SU-DHL-6 (cell line): ENCODE data around the gene KRIT1.

Experiments
- H2AFZ ChIP-seq: fragments of 200-600 bp; sonication (generic); 2 replicates; pipeline ENCODE4 v1.6.1; 2014; ENCODE audit warnings: low read depth, mild to moderate bottlenecking, moderate library complexity, mixed read lengths, antibody characterized with exemption, low read length; ENCODE audit not compliant: severe bottlenecking
- H3F3A ChIP-seq: fragments of 200-600 bp; shearing (Covaris generic); 2 replicates; pipeline ENCODE4 v1.6.0; 2016; ENCODE audit warnings: antibody characterized with exemption, mild to moderate bottlenecking; ENCODE audit not compliant: insufficient read depth
- H3K27ac ChIP-seq: fragments of 200-600 bp; sonication (generic); 2 replicates; pipeline ENCODE4 v1.5.1; 2016; ENCODE audit warnings: low read depth, mild to moderate bottlenecking, low read length, moderate library complexity, mixed read lengths
- H3K27me3 ChIP-seq: fragments of 200-600 bp; sonication (generic), shearing (Covaris generic); 2 replicates; pipeline ENCODE4 v1.6.0; 2014; ENCODE audit warnings: mild to moderate bottlenecking, low read length
- H3K36me3 ChIP-seq: fragments of 200-600 bp; sonication (generic); 2 replicates; pipeline ENCODE4 v1.6.1; 2014; ENCODE audit warnings: mild to moderate bottlenecking, low read length, mixed read lengths
- H3K4me2 ChIP-seq: fragments of 300-600, 200-600 bp; shearing (Covaris generic), sonication (generic); 2 replicates; pipeline ENCODE4 v1.6.0; 2014; ENCODE audit warnings: low read length, low read depth, mild to moderate bottlenecking; ENCODE audit not compliant: poor library complexity, severe bottlenecking
- H3K4me3 ChIP-seq: fragments of 200-600 bp; sonication (generic); 2 replicates; pipeline ENCODE4 v1.5.1; 2014; ENCODE audit warnings: antibody characterized with exemption, low read length, mild to moderate bottlenecking, mixed read lengths; ENCODE audit not compliant: insufficient read depth, poor library complexity, severe bottlenecking
- H3K79me2 ChIP-seq: fragments of 200-600 bp; sonication (generic); 2 replicates; pipeline ENCODE4 v1.6.1; 2014; ENCODE audit warnings: mild to moderate bottlenecking, low read length, moderate library complexity; ENCODE audit not compliant: insufficient read depth
- H3K9ac ChIP-seq: fragments of 200-600 bp; sonication (generic); 2 replicates; pipeline ENCODE4 v1.7.0; 2014; ENCODE audit warnings: mild to moderate bottlenecking, low read length
- H3K9me2 ChIP-seq: fragments of 200-600 bp; sonication (generic); replicated peaks from 2 replicates; pipeline ENCODE4 v1.6.1; 2014; ENCODE audit warnings: low read length; ENCODE audit not compliant: insufficient read depth
- H3K9me3 ChIP-seq: fragments of 200-600 bp; sonication (generic); 2 replicates; pipeline ENCODE4 v1.6.1; 2014; ENCODE audit warnings: low read length, mixed read lengths; ENCODE audit not compliant: insufficient read depth
- H4K20me1 ChIP-seq: fragments of 200-600 bp; sonication (generic); 2 replicates; pipeline ENCODE4 v1.6.1; 2014; ENCODE audit warnings: low read depth, mild to moderate bottlenecking, antibody characterized with exemption, low read length, moderate library complexity, mixed read lengths
- CTCF ChIP-seq: fragments of 200-600 bp; sonication (generic); IDR thresholded peaks from one replicate; pipeline ENCODE4 v1.5.1; 2017; ENCODE audit warnings: antibody characterized with exemption, mild to moderate bottlenecking, low read length, moderate library complexity; ENCODE audit not compliant: insufficient read depth, poor library complexity, severe bottlenecking
- EZH2phosphoT487 ChIP-seq: fragments of 200-600 bp; sonication (generic), shearing (Covaris generic); conservative IDR thresholded peaks from 2 replicates; pipeline ENCODE4 v1.6.1; 2018; ENCODE audit warnings: mild to moderate bottlenecking, antibody characterized with exemption, low read length, moderate library complexity, mixed read lengths

KRIT1 gene

GRCh38 chr7:92251181-92251580 lies 5.5 kb upstream of the KRIT1 start:
- Histone ChIP-seq H3K9me3 (peaks cover 5% of the 10 kb centered on the region; the same call in 1 of the 2 replicates), H4K20me1 (0 out of 2 replicates have a peak, but pooled peaks cover 7% of the 10 kb centered on the region), H3K27ac (no peak overlapping the region), H3K4me3 (no peak overlapping the region), H3K79me2 (peaks cover 99% of the 10 kb centered on the region), H3K27me3 (no peaks in the 10 kb centered on the region), H3K36me3 (peaks cover 10% of the 10 kb centered on the region; the same call in 1 of the 2 replicates), H2AFZ (no peak overlapping the region), H3K9me2 (no peaks in the 10 kb centered on the region), H3K4me2 (no peak overlapping the region), H3F3A (0 out of 2 replicates have a peak, but pooled peaks cover 9% of the 10 kb centered on the region), H3K9ac (no peak overlapping the region)
- TF ChIP-seq EZH2phosphoT487 (no peak), CTCF (no peak)

DNA sequence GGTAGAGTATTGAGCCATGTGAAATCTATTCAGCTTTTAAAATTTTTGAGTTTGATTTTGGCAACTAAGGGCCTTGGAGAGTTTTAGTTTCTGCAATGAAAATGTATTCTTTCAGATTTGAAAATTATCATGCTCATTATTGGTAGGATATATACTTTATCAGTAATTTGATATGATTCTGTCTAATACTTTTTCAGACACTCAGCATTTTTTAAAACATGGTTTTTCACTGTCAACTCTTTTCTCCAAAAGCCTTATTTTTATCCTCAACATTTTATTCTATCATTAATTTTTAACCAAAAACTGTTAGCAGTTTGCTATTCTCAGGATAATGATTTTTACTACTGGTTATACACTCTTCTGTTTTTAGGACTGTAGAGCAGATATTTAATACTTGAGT lies 4.9 kb upstream of the KRIT1 start:
- H2AFZ ChIP-seq: no peak overlapping the region
- H3K27ac ChIP-seq: no peak overlapping the region

GRCh38 chr7:92246360-92247101 lies 817 bp upstream of the KRIT1 start:
- 0 out of 2 replicates have a peak, but pooled peaks cover 7% of the 10 kb centered on the region for H4K20me1 ChIP-seq
- no peaks in the 10 kb centered on the region for H3K27me3 ChIP-seq
- peak overlapping the region; percentile 79 for H3K9ac ChIP-seq
- H3K9me3 ChIP-seq: no peaks in the 10 kb centered on the region
- H3K36me3 ChIP-seq: peaks cover 15% of the 10 kb centered on the region; the same call in 1 of the 2 replicates
- no peaks in the 10 kb centered on the region for H3K9me2 ChIP-seq
- H3K79me2 ChIP-seq: peaks cover 84% of the 10 kb centered on the region
- no peak for TF ChIP-seq EZH2phosphoT487
- no peak for TF ChIP-seq CTCF
- peak overlapping the region; percentile 91 for H3K4me2 ChIP-seq
- H2AFZ ChIP-seq: peak overlapping the region; percentile 91
- peak overlapping the region; percentile 85 for H3K4me3 ChIP-seq
- peak overlapping the region; percentile 82 for H3K27ac ChIP-seq
- H3F3A ChIP-seq: peaks cover 22% of the 10 kb centered on the region; the same call in 1 of the 2 replicates

More for the DNA sequence above, 4.9 kb upstream of the KRIT1 start:
- Histone ChIP-seq H3F3A (0 out of 2 replicates have a peak, but pooled peaks cover 9% of the 10 kb centered on the region), H3K36me3 (peaks cover 10% of the 10 kb centered on the region; the same call in 1 of the 2 replicates), H3K4me2 (no peak overlapping the region), H3K9me3 (peaks cover 5% of the 10 kb centered on the region; the same call in 1 of the 2 replicates), H3K27me3 (no peaks in the 10 kb centered on the region), H4K20me1 (0 out of 2 replicates have a peak, but pooled peaks cover 7% of the 10 kb centered on the region), H3K4me3 (no peak overlapping the region), H3K9ac (no peak overlapping the region), H3K79me2 (peaks cover 94% of the 10 kb centered on the region), H3K9me2 (no peaks in the 10 kb centered on the region)
- no peak for TF ChIP-seq EZH2phosphoT487
- no peak for TF ChIP-seq CTCF
